Sigmoid colon (tissue), 3 donors: ENCODE data around the gene FTCDNL1.

Experiments used
- CTCF ChIP-seq, 4 experiments: fragments of 450-650 bp in 3 of 4; fragments of 200-600 bp in 1 of 4; IDR thresholded peaks; one replicate each; pipeline ENCODE4 v1.5.1; 2016 to 2019; ENCODE audit warnings: antibody characterized with exemption in 4 of 4, mild to moderate bottlenecking in 3 of 4, moderate library complexity in 2 of 4
- POLR2A ChIP-seq, 2 donors: fragments of 450-650 bp; IDR thresholded peaks; one replicate each; pipeline ENCODE4 v1.6.1; 2016; ENCODE audit warnings: antibody characterized with exemption in 2 of 2, mild to moderate bottlenecking in 2 of 2, moderate library complexity in 2 of 2

GRCh38 chr2:199850218-199850717, 724 bp downstream of the FTCDNL1 start:
- no peak for TF ChIP-seq POLR2A (IDR thresholded peaks at IDR 0.05)
- no peak for TF ChIP-seq CTCF (IDR thresholded peaks at IDR 0.05)
